HL-60 (cell line): Measurements from ENCODE around the gene NRP1.

Source experiments
- CTCF ChIP-seq: IDR thresholded peaks from one replicate; pipeline ENCODE4 v1.5.1; 2011; ENCODE audit warnings: low read length, control low read depth, inconsistent platforms; ENCODE audit not compliant: insufficient read depth
- POLR2AphosphoS5 ChIP-seq: IDR thresholded peaks from 2 replicates; pipeline ENCODE4 v1.6.1; 2012; ENCODE audit warnings: low read depth
- REST ChIP-seq: IDR thresholded peaks from 2 replicates; pipeline ENCODE4 v1.6.1; 2012; ENCODE audit warnings: low read depth; ENCODE audit not compliant: insufficient replicate concordance

- TF ChIP-seq CTCF (no peak), POLR2AphosphoS5 (no peak), REST (no peak)
Observed at GRCh38 chr10:33162248-33162575, 172.3 kb downstream of the NRP1 start.
